ENCODE results near the gene ZNF3. TPM values are rescaled to one million over a fixed set of nuclear protein-coding genes. Genes with fewer than 3 reads are reported as not detected.

Gene ZNF3
- total RNA-seq, 1 donor from 2014 or later: 12.9 TPM

DNA sequence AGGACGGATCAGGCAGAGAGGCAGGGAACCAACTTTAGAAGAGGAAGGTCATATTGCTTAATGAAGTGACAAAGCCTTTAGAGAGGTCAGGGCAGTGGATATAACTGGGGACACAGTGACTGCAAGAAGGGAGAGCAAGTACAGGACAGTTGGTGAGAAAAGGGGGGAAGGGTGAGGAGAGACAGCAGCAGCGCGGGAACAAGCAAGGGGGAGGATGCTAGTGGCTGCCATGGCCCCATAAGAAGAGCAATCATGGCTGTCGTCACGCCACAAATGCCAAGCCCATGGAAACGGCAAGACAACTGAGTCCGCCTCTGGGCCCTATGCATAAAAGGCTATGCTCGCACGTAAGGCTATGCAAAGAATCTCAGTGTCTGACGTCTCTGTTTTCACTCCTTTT lies 9.1 kb downstream of the ZNF3 start:
- Histone ChIP-seq H3K4me3 (no peak overlapping the region), H3K9me3 (replicated peaks) (peaks cover 48% of the 10 kb centered on the region), H3K4me1 (peaks cover 5% of the 10 kb centered on the region), H3K36me3 (peaks cover 92% of the 10 kb centered on the region), H3K27ac (replicated peaks) (no peak overlapping the region), H3K27me3 (ENCODE audit: low read depth) (no peaks in the 10 kb centered on the region)
- intact Hi-C loops (cut with micrococcal nuclease): no loop called here
- DNase-seq: no peak
- TF ChIP-seq, protein P1, sequence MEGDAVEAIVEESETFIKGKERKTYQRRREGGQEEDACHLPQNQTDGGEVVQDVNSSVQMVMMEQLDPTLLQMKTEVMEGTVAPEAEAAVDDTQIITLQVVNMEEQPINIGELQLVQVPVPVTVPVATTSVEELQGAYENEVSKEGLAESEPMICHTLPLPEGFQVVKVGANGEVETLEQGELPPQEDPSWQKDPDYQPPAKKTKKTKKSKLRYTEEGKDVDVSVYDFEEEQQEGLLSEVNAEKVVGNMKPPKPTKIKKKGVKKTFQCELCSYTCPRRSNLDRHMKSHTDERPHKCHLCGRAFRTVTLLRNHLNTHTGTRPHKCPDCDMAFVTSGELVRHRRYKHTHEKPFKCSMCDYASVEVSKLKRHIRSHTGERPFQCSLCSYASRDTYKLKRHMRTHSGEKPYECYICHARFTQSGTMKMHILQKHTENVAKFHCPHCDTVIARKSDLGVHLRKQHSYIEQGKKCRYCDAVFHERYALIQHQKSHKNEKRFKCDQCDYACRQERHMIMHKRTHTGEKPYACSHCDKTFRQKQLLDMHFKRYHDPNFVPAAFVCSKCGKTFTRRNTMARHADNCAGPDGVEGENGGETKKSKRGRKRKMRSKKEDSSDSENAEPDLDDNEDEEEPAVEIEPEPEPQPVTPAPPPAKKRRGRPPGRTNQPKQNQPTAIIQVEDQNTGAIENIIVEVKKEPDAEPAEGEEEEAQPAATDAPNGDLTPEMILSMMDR (IDR thresholded peaks at IDR 0.05; ENCODE audit: borderline replicate concordance): no peak

DNA sequence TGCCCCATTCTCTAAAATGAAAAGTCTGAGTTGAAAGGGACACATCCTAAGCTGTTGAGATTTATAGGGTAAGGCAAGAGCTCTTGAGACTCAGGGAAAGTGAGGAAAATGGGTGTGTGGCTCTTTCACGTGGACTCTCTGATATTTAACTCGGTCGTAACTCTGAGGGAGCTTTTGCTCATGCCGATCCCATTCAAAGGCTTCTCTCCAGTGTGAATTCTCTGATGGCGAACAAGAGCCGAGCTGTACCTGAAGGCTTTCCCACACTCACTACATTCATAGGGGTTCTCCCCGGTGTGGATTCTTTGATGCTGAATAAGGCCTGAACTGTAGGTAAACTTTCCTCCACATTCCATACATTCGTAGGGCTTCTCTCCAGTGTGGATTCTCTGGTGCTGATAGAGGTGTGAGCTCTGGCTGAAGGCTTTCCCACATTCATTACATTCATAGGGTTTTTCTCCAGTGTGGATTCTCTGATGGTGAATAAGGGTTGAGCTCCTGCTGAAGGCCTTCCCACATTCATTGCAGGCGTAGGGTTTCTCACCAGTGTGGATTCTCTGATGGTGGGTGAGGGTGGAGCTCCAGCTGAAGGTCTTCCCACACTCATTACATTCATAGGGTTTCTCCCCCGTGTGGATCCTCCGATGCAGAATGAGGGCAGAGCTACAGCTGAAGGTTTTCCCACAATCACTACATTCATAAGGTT lies 10.4 kb downstream of the ZNF3 start:
- Histone ChIP-seq H3K4me1 (peaks cover 13% of the 10 kb centered on the region), H3K27me3 (ENCODE audit: low read depth) (no peaks in the 10 kb centered on the region), H3K27ac (replicated peaks) (no peak overlapping the region), H3K4me3 (no peak overlapping the region), H3K36me3 (peaks cover 79% of the 10 kb centered on the region), H3K9me3 (replicated peaks) (peaks cover 48% of the 10 kb centered on the region)
- intact Hi-C loops (cut with micrococcal nuclease): no loop called here
- DNase-seq: no peak
- TF ChIP-seq, protein P1 (IDR thresholded peaks at IDR 0.05; ENCODE audit: borderline replicate concordance): no peak

DNA sequence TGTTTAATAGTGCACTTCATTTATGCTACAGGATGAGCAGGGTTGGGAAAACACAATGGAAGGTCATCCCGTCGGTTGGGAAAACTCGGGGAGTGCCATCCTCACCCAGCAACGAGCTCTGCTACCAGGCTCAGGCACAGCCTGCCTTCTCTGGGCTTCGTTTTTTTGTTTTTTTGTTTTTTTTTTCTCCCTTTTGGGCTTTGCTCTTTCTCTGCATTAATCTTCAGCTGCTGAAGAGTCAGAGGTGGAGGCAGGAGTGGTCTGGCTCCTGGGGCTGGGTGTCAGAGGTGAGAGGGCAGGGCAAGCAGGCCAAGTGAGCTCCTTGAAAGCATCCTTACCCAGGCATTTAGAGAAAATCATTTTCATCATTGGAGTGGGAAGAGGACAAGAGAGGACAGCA lies 11.5 kb downstream of the ZNF3 start:
- Histone ChIP-seq H3K9me3 (replicated peaks) (peaks cover 48% of the 10 kb centered on the region), H3K4me3 (no peak overlapping the region), H3K27me3 (ENCODE audit: low read depth) (no peaks in the 10 kb centered on the region), H3K27ac (replicated peaks) (no peak overlapping the region), H3K4me1 (peaks cover 24% of the 10 kb centered on the region), H3K36me3 (peaks cover 67% of the 10 kb centered on the region)
- intact Hi-C loops (cut with micrococcal nuclease): no loop called here
- TF ChIP-seq, protein P1 (IDR thresholded peaks at IDR 0.05; ENCODE audit: borderline replicate concordance): no peak
- no peak for DNase-seq

DNA sequence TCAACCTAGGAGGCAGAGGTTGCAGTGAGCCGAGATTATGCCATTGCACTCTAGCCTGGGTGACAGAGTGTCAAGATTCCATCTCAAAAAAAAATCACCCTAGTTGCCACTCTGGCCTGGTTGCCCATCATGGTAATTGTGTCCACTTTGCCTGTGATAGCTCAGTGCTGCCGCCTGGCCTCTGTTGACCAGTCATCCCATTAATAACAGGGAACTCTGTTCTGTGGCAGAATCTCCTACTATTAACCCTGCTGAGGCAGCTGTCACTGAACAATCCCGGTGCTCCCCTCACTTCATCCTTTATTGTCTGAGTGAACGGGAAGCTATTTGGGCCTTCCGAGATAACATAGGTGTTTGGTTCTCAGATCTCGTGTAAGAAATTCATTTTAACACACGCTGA lies 14.6 kb downstream of the ZNF3 start:
- TF ChIP-seq, protein P1 (IDR thresholded peaks at IDR 0.05; ENCODE audit: borderline replicate concordance): no peak
- peaks cover 64% of the 10 kb centered on the region for H3K36me3 ChIP-seq
- peaks cover 32% of the 10 kb centered on the region for H3K9me3 ChIP-seq (replicated peaks)
- no peak overlapping the region for H3K27ac ChIP-seq (replicated peaks)
- no peak for DNase-seq
- H3K27me3 ChIP-seq (ENCODE audit: low read depth): no peaks in the 10 kb centered on the region
- H3K4me1 ChIP-seq: peaks cover 25% of the 10 kb centered on the region
- intact Hi-C loops (cut with micrococcal nuclease): no loop called here
- no peak overlapping the region for H3K4me3 ChIP-seq

DNA sequence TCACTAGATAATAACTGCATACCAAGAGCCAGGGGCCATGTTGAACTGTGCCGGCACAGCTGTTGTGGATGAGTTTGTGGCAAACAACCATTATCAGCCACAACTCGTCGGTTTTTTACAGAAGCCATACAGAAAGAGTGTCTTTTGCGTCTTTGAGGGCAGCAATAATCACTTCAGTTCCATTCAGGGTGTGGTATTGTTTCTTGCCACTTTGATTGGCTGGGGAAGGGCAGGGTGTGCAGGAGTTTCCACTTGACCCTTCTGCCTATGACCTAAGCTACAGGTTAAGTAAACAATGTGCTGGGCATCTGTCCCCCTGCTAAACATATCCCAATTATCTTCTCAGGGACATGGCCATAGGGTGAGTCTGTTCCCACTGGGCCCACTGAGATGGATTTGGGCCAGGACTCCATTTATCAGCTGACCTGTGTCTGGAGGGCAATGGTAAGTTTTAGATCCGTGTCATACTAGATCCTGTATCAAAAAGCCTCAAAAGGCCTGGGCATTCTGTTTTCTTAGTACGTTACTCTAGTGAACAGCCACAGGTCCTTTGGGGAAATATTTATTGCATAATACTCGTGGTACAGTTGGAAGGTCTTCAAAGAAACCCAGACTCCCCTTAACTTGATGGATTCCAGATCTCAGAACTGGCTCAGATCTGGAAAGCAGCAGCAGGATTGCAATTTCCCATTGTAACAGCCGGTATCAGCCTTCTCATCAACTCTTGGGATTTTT lies 15.9 kb downstream of the ZNF3 start:
- Histone ChIP-seq H3K4me3 (no peak overlapping the region), H3K4me1 (peaks cover 20% of the 10 kb centered on the region), H3K27me3 (ENCODE audit: low read depth) (no peaks in the 10 kb centered on the region), H3K9me3 (replicated peaks) (peaks cover 19% of the 10 kb centered on the region), H3K27ac (replicated peaks) (peak overlapping the region; percentile 79), H3K36me3 (peaks cover 63% of the 10 kb centered on the region)
- no peak for DNase-seq
- TF ChIP-seq, protein P1 (IDR thresholded peaks at IDR 0.05; ENCODE audit: borderline replicate concordance): no peak
- intact Hi-C loops (cut with micrococcal nuclease): no loop called here
